HCT116 (cell line): Measurements from ENCODE around the gene CADPS2. TPM values are rescaled to one million over a fixed set of nuclear protein-coding genes. Genes with fewer than 3 reads are reported as not detected.

Experiments used
- ATAC-seq: fragments of 200-7000 bp; cut with Tn5 transposase; 2 replicates; pipeline ENCODE4 v1.9.1; 2020; ENCODE audit warnings: mild to moderate bottlenecking, moderate library complexity
- BruUV-seq: library from RNA; stranded (reverse); fragments of 400-500 nt; replicated peaks from 2 replicates; lab custom pipeline; 2021; lab: Mats Ljungman, UMichigan
- CTCF ChIA-PET: fragments of 300-600 bp; sonication (Branson Sonifier 250); formaldehyde crosslinking; loops from one replicate; lab custom pipeline; 2021; ENCODE audit warnings: antibody characterized with exemption; lab: Charles Lee
- POLR2A ChIA-PET: fragments of 300-600, 350-600 bp; sonication (Branson Sonifier 250); formaldehyde crosslinking; loops from one replicate; lab custom pipeline; 2021; ENCODE audit warnings: antibody characterized with exemption; lab: Charles Lee
- RAD21 ChIA-PET, 2 experiments: fragments of 300-600 bp; sonication (Branson Sonifier 250); formaldehyde crosslinking; loops; one replicate each; lab custom pipeline; 2023; ENCODE audit warnings: low total read pairs in 2 of 2; ENCODE audit not compliant: uncharacterized antibody in 2 of 2, unreplicated experiment in 2 of 2, low non-redundant PET in 1 of 2; lab: Charles Lee
- DNase-seq: peaks from one replicate; pipeline ENCODE4 v3.0.0-alpha.2; 2010; ENCODE audit warnings: low read depth, low spot score
- H2AFZ ChIP-seq: fragments of 200-600 bp; shearing (Covaris generic), sonication (generic); 2 replicates; pipeline ENCODE4 v1.6.1; 2017; ENCODE audit warnings: low read depth, mixed run types, mixed read lengths, antibody characterized with exemption, low read length; ENCODE audit not compliant: poor library complexity, severe bottlenecking
- H3K27ac ChIP-seq: 2 replicates; pipeline ENCODE4 v1.5.1; 2012; ENCODE audit warnings: low read depth, low read length
- H3K27me3 ChIP-seq: fragments of 200-600 bp; sonication (generic); 2 replicates; pipeline ENCODE4 v1.6.1; 2016; ENCODE audit warnings: mixed run types, low read length, mixed read lengths; ENCODE audit not compliant: insufficient read depth
- H3K36me3 ChIP-seq, 2 experiments: fragments of 200-500 bp in 1 of 2; fragments of 200-600 bp in 1 of 2; sonication (Bioruptor generic) in 1 of 2; sonication (generic) in 1 of 2; 2 replicates each; pipeline versions ENCODE4 v1.5.1 to v1.6.1; 2014 to 2016; ENCODE audit warnings: low read length in 2 of 2, inconsistent platforms in 1 of 2, mixed read lengths in 1 of 2, mixed run types in 1 of 2; ENCODE audit not compliant: insufficient read depth in 2 of 2, control insufficient read depth in 1 of 2
- H3K4me1 ChIP-seq, 2 experiments: fragments of 200-600 bp in 1 of 2; sonication (generic) in 1 of 2; 2 replicates each; pipeline versions ENCODE4 v1.5.1 to v1.6.1; 2012 to 2017; ENCODE audit warnings: low read length in 2 of 2, inconsistent platforms in 1 of 2, mild to moderate bottlenecking in 1 of 2, mixed read lengths in 1 of 2, mixed run types in 1 of 2, moderate library complexity in 1 of 2; ENCODE audit not compliant: insufficient read depth in 2 of 2, control insufficient read depth in 1 of 2
- H3K4me2 ChIP-seq: fragments of 200-600 bp; sonication (generic); 2 replicates; pipeline ENCODE4 v1.6.1; 2017; ENCODE audit warnings: mixed run types, low read length, mixed read lengths
- H3K4me3 ChIP-seq, 2 experiments: fragments of 200-600 bp in 1 of 2; sonication (generic) in 1 of 2; replicated peaks in 1 of 2; 2 replicates each; pipeline ENCODE4 v1.5.1; 2011 to 2016; ENCODE audit warnings: low read length in 2 of 2, control low read depth in 1 of 2, low read depth in 1 of 2, mild to moderate bottlenecking in 1 of 2, mixed read lengths in 1 of 2, mixed run types in 1 of 2
- H3K79me2 ChIP-seq: fragments of 200-600 bp; sonication (generic); 2 replicates; pipeline ENCODE4 v1.6.1; 2017; ENCODE audit warnings: mild to moderate bottlenecking, mixed run types, low read length, moderate library complexity, mixed read lengths; ENCODE audit not compliant: insufficient read depth
- H3K9ac ChIP-seq: fragments of 200-600 bp; sonication (generic); 2 replicates; pipeline ENCODE4 v1.6.1; 2016; ENCODE audit warnings: low read length, mixed read lengths
- H3K9me2 ChIP-seq: fragments of 200-600 bp; sonication (generic), shearing (Covaris generic); 2 replicates; pipeline ENCODE4 v1.6.1; 2017; ENCODE audit warnings: mixed run types, mild to moderate bottlenecking, moderate library complexity; ENCODE audit not compliant: insufficient read depth
- H3K9me3 ChIP-seq, 2 experiments: fragments of 200-500 bp in 1 of 2; fragments of 200-600 bp in 1 of 2; sonication (Bioruptor generic) in 1 of 2; sonication (generic) in 1 of 2; 2 replicates each; pipeline ENCODE4 v1.6.1; 2014 to 2017; ENCODE audit warnings: low read length in 2 of 2, mixed read lengths in 2 of 2, inconsistent platforms in 1 of 2, low read depth in 1 of 2, mild to moderate bottlenecking in 1 of 2, mixed run types in 1 of 2, moderate library complexity in 1 of 2; ENCODE audit not compliant: control insufficient read depth in 1 of 2, insufficient read depth in 1 of 2
- H4K20me1 ChIP-seq: fragments of 200-600 bp; sonication (generic), shearing (Covaris generic); 2 replicates; pipeline ENCODE4 v1.6.1; 2017; ENCODE audit warnings: mixed run types, mild to moderate bottlenecking, moderate library complexity; ENCODE audit not compliant: insufficient read depth
- CBX3 ChIP-seq: IDR thresholded peaks from 2 replicates; pipeline ENCODE4 v1.6.1; 2012; ENCODE audit warnings: low read depth
- CEBPB ChIP-seq: IDR thresholded peaks from 2 replicates; pipeline ENCODE4 v1.6.1; 2012; ENCODE audit warnings: low read depth
- EGR1 ChIP-seq: IDR thresholded peaks from 2 replicates; pipeline ENCODE4 v1.6.1; 2012; ENCODE audit warnings: low read depth
- ELF1 ChIP-seq: IDR thresholded peaks from 2 replicates; pipeline ENCODE4 v1.6.1; 2012; ENCODE audit warnings: low read depth, borderline replicate concordance
- EZH2 ChIP-seq: fragments of 200-600 bp; sonication (generic); IDR thresholded peaks from 2 replicates; pipeline ENCODE4 v1.6.1; 2017; ENCODE audit warnings: antibody characterized with exemption, mixed run types
- EZH2phosphoT487 ChIP-seq: fragments of 200-600 bp; IDR thresholded peaks from 2 replicates; pipeline ENCODE4 v1.6.1; 2018; ENCODE audit warnings: antibody characterized with exemption, borderline replicate concordance
- FOSL1 ChIP-seq: IDR thresholded peaks from 2 replicates; pipeline ENCODE4 v1.6.1; 2012; ENCODE audit warnings: low read depth
- JUND ChIP-seq: IDR thresholded peaks from 2 replicates; pipeline ENCODE4 v1.6.1; 2012
- POLR2A ChIP-seq: IDR thresholded peaks from 2 replicates; pipeline ENCODE4 v1.7.0; 2011; ENCODE audit warnings: borderline replicate concordance; ENCODE audit not compliant: insufficient read depth, insufficient read length; ENCODE audit errors: extremely low read depth
- POLR2AphosphoS5 ChIP-seq: IDR thresholded peaks from 2 replicates; pipeline ENCODE4 v1.6.1; 2011; ENCODE audit warnings: mild to moderate bottlenecking, low read depth, low read length, moderate library complexity
- RAD21 ChIP-seq: IDR thresholded peaks from 2 replicates; pipeline ENCODE4 v1.6.1; 2012; ENCODE audit warnings: low read depth, mild to moderate bottlenecking
- SP1 ChIP-seq: IDR thresholded peaks from 2 replicates; pipeline ENCODE4 v1.6.1; 2012; ENCODE audit warnings: low read depth
- SRF ChIP-seq: IDR thresholded peaks from 2 replicates; pipeline ENCODE4 v1.6.1; 2012; ENCODE audit warnings: low read depth
- TCF7L2 ChIP-seq: IDR thresholded peaks from 2 replicates; pipeline ENCODE4 v1.7.0; 2011; ENCODE audit warnings: borderline replicate concordance, inconsistent platforms; ENCODE audit not compliant: insufficient read depth, insufficient read length; ENCODE audit errors: extremely low read depth
- YY1 ChIP-seq: IDR thresholded peaks from 2 replicates; pipeline ENCODE4 v1.6.1; 2011; ENCODE audit warnings: low read length, low read depth, moderate library complexity, mild to moderate bottlenecking; ENCODE audit not compliant: insufficient replicate concordance; ENCODE audit errors: extremely low read depth
- ZFX ChIP-seq: fragments of 450-650 bp; IDR thresholded peaks from 2 replicates; pipeline ENCODE4 v1.6.1; 2017
- ZNF274 ChIP-seq: fragments of 200-500 bp; sonication (Bioruptor generic); IDR thresholded peaks from 2 replicates; pipeline ENCODE4 v1.6.1; 2014; ENCODE audit warnings: mild to moderate bottlenecking, low read depth, low read length, inconsistent platforms
- intact Hi-C: fragments of 100-400 bp; cut with micrococcal nuclease; formaldehyde crosslinking; loops from 2 replicates; pipeline ENCODE4 v1.10.0; 2022
- total RNA-seq: library from RNA; stranded (reverse); gene quantifications from one replicate; pipeline ENCODE4 v1.2.1, GENCODE V29; 2021; ENCODE audit not compliant: unreplicated experiment
- TF ChIP-seq, protein P1 (sequence below): IDR thresholded peaks from 2 replicates; pipeline ENCODE4 v1.6.1; 2011; ENCODE audit warnings: mild to moderate bottlenecking, low read length, moderate library complexity; ENCODE audit not compliant: insufficient replicate concordance; ENCODE audit errors: extremely low read depth
- TF ChIP-seq, protein P2 (sequence below): IDR thresholded peaks from 2 replicates; pipeline ENCODE4 v1.6.1; 2012
- TF ChIP-seq, protein P3 (sequence below), 3 experiments: fragments of 200-600 bp in 1 of 3; sonication (generic) in 1 of 3; IDR thresholded peaks in 2 of 3; conservative IDR thresholded peaks in 1 of 3; 2 replicates each; pipeline ENCODE4 v1.5.1; 2012 to 2017; ENCODE audit warnings: low read depth in 2 of 3, low read length in 2 of 3, antibody characterized with exemption in 1 of 3, borderline replicate concordance in 1 of 3, control low read depth in 1 of 3, mild to moderate bottlenecking in 1 of 3, mixed read lengths in 1 of 3, mixed run types in 1 of 3, moderate library complexity in 1 of 3; ENCODE audit not compliant: insufficient read depth in 1 of 3

CADPS2 gene
- total RNA-seq, 1 experiment from 2014 or later, result 7.5 TPM

DNA sequence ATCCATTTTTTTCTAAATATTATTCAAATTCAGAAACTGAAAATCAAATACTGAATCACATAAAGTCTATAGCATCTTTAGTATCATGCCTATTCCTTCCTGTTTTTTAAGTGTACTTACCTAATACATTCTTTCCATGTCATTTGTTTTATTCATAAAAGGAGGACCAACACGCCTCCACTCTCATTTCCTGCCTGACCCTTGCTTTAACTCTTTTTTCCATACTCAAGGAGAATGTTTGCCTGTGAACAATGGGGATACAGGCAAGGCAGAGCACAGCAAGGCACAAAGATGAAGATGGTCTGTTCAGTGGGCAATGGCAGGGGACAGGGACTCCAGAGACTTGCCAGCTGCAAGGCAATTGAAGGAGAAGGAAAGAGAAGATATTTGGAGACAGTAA is 460.5 kb downstream of the CADPS2 start:
- Histone ChIP-seq H4K20me1 (no peaks in the 10 kb centered on the region), H3K27me3 (no peaks in the 10 kb centered on the region), H3K79me2 (no peaks in the 10 kb centered on the region), H3K36me3 (no peaks in the 10 kb centered on the region), H3K4me2 (no peak overlapping the region), H3K9me3 (no peaks in the 10 kb centered on the region), H3K4me3 (no peak overlapping the region), H3K9me2 (no peaks in the 10 kb centered on the region), H2AFZ (no peak overlapping the region), H3K9ac (no peak overlapping the region), H3K4me1 (no peaks in the 10 kb centered on the region), H3K27ac (no peak overlapping the region)
- no TSS peak for BruUV-seq
- ChIA-PET POLR2A (no interaction called here), RAD21 (no interaction called here), CTCF (no interaction called here)
- TF ChIP-seq, protein P1, sequence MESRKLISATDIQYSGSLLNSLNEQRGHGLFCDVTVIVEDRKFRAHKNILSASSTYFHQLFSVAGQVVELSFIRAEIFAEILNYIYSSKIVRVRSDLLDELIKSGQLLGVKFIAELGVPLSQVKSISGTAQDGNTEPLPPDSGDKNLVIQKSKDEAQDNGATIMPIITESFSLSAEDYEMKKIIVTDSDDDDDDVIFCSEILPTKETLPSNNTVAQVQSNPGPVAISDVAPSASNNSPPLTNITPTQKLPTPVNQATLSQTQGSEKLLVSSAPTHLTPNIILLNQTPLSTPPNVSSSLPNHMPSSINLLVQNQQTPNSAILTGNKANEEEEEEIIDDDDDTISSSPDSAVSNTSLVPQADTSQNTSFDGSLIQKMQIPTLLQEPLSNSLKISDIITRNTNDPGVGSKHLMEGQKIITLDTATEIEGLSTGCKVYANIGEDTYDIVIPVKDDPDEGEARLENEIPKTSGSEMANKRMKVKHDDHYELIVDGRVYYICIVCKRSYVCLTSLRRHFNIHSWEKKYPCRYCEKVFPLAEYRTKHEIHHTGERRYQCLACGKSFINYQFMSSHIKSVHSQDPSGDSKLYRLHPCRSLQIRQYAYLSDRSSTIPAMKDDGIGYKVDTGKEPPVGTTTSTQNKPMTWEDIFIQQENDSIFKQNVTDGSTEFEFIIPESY, result no peak
- no peak for TF ChIP-seq FOSL1
- no peak for TF ChIP-seq RAD21
- TF ChIP-seq ZNF274, result no peak
- no peak for TF ChIP-seq SRF
- TF ChIP-seq CEBPB, result no peak
- TF ChIP-seq, protein P2, sequence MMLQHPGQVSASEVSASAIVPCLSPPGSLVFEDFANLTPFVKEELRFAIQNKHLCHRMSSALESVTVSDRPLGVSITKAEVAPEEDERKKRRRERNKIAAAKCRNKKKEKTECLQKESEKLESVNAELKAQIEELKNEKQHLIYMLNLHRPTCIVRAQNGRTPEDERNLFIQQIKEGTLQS, result no peak
- no peak for TF ChIP-seq ELF1
- TF ChIP-seq JUND, result no peak
- TF ChIP-seq EZH2phosphoT487, result no peak
- TF ChIP-seq EGR1, result no peak
- TF ChIP-seq SP1, result no peak
- TF ChIP-seq CBX3, result no peak
- TF ChIP-seq TCF7L2, result no peak
- TF ChIP-seq, protein P3, sequence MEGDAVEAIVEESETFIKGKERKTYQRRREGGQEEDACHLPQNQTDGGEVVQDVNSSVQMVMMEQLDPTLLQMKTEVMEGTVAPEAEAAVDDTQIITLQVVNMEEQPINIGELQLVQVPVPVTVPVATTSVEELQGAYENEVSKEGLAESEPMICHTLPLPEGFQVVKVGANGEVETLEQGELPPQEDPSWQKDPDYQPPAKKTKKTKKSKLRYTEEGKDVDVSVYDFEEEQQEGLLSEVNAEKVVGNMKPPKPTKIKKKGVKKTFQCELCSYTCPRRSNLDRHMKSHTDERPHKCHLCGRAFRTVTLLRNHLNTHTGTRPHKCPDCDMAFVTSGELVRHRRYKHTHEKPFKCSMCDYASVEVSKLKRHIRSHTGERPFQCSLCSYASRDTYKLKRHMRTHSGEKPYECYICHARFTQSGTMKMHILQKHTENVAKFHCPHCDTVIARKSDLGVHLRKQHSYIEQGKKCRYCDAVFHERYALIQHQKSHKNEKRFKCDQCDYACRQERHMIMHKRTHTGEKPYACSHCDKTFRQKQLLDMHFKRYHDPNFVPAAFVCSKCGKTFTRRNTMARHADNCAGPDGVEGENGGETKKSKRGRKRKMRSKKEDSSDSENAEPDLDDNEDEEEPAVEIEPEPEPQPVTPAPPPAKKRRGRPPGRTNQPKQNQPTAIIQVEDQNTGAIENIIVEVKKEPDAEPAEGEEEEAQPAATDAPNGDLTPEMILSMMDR (IDR thresholded peaks at IDR 0.05 in 2 of 3, conservative IDR thresholded peaks at IDR 0.05 in 1 of 3; ENCODE audit: borderline replicate concordance in 1 of 3, insufficient read depth in 1 of 3, low read depth in 2 of 3, low read length in 2 of 3), result no peak
- TF ChIP-seq ZFX, result no peak
- TF ChIP-seq POLR2A, result no peak
- no peak for TF ChIP-seq POLR2AphosphoS5
- no peak for TF ChIP-seq EZH2
- no peak for TF ChIP-seq YY1
- intact Hi-C loops, result no loop called here
- ATAC-seq (no peak), DNase-seq (no peak)
